HAP-1 (cell line): ENCODE measurements around the gene FERMT3.
"Not testable (repeated sequence)": the region's sequence is repeated elsewhere in the genome, so short reads cannot be mapped to it uniquely, and the experiment has no call there.

Experiments
- DNase-seq, 2 experiments: peaks; one replicate each; pipeline ENCODE4 v3.0.0-alpha.2; 2016 to 2020; ENCODE audit warnings: low spot score in 2 of 2
- H3K27me3 ChIP-seq: fragments of 250-450 bp; sonication (Bioruptor Pico); 2 replicates; pipeline ENCODE4 v1.5.1; 2020; ENCODE audit warnings: low read depth, mild to moderate bottlenecking, moderate library complexity
- H3K36me3 ChIP-seq: fragments of 250-450 bp; sonication (Bioruptor Pico); replicated peaks from 2 replicates; pipeline ENCODE4 v1.5.1; 2020; ENCODE audit warnings: mild to moderate bottlenecking
- H3K4me1 ChIP-seq: fragments of 250-450 bp; sonication (Bioruptor Pico); 2 replicates; pipeline ENCODE4 v1.5.1; 2020; ENCODE audit warnings: mild to moderate bottlenecking
- H3K4me3 ChIP-seq: fragments of 250-450 bp; sonication (Bioruptor Pico); 2 replicates; pipeline ENCODE4 v1.5.1; 2020; ENCODE audit warnings: mild to moderate bottlenecking, moderate library complexity
- H3K9me3 ChIP-seq: fragments of 250-450 bp; sonication (Bioruptor Pico); 2 replicates; pipeline ENCODE4 v1.5.1; 2020; ENCODE audit warnings: mild to moderate bottlenecking, moderate library complexity
- in situ Hi-C: fragments of 300-500 bp; cut with MboI; formaldehyde crosslinking; loops from 3 replicates; pipeline ENCODE4 v1.14.3; 2020; ENCODE audit warnings: low sequenced_read_pairs, inconsistent platforms, mixed read lengths

Gene FERMT3

GRCh38 chr11:64206457-64207255 lies at the start of gene FERMT3:
TSS of gene FERMT3 (plus strand) at chr11:64206721. CDS start at chr11:64207365, 644 bp downstream.
- Histone ChIP-seq H3K4me3 (no peak within 1 kb of the TSS), H3K36me3 (peaks cover 57% of the 10 kb centered on the region), H3K4me1 (no peaks in the 10 kb centered on the region), H3K9me3 (no peaks in the 10 kb centered on the region), H3K27me3 (no peaks in the 10 kb centered on the region)
- no peak for DNase-seq
- in situ Hi-C loops = no loop called here

GRCh38 chr11:64157631-64158394 lies 48.7 kb upstream of the FERMT3 start:
- in situ Hi-C loops = no loop called here
- Histone ChIP-seq H3K4me3 (no peak overlapping the region), H3K9me3 (no peaks in the 10 kb centered on the region), H3K4me1 (no peaks in the 10 kb centered on the region), H3K27me3 (no peaks in the 10 kb centered on the region), H3K36me3 (0 out of 2 replicates have a peak, but pooled peaks cover 3% of the 10 kb centered on the region)
- DNase-seq = no peak

- no peak for DNase-seq
- Histone ChIP-seq H3K4me1 (peaks cover 11% of the 10 kb centered on the region), H3K36me3 (peaks cover 6% of the 10 kb centered on the region), H3K27me3 (no peaks in the 10 kb centered on the region), H3K9me3 (no peaks in the 10 kb centered on the region), H3K4me3 (no peak overlapping the region)
- in situ Hi-C loops = no loop called here
Observed at GRCh38 chr11:64161037-64161436, 45.5 kb upstream of the FERMT3 start.

- H3K9me3 ChIP-seq, H3K27me3 ChIP-seq, in situ Hi-C loops, DNase-seq, H3K36me3 ChIP-seq, H3K4me3 ChIP-seq: not testable (repeated sequence)
- H3K4me1 ChIP-seq = peaks cover 15% of the 10 kb centered on the region
Observed at GRCh38 chr11:64162769-64163168, 43.8 kb upstream of the FERMT3 start.

GRCh38 chr11:64163951-64164350 lies 42.6 kb upstream of the FERMT3 start:
- Histone ChIP-seq H3K4me3 (no peak overlapping the region), H3K36me3 (peaks cover 6% of the 10 kb centered on the region), H3K9me3 (no peaks in the 10 kb centered on the region), H3K27me3 (no peaks in the 10 kb centered on the region), H3K4me1 (peaks cover 15% of the 10 kb centered on the region)
- DNase-seq = no peak
- in situ Hi-C loops = no loop called here

- no peaks in the 10 kb centered on the region for H3K9me3 ChIP-seq
- peak overlapping the region; percentile 52 for H3K4me3 ChIP-seq
- H3K27me3 ChIP-seq = no peaks in the 10 kb centered on the region
- H3K4me1 ChIP-seq = peaks cover 15% of the 10 kb centered on the region
- H3K36me3 ChIP-seq = peaks cover 6% of the 10 kb centered on the region
- in situ Hi-C loops = no loop called here
- peak; percentile 34 to 68 for DNase-seq
Observed at GRCh38 chr11:64164392-64165312, 41.9 kb upstream of the FERMT3 start.

- H3K27me3 ChIP-seq = no peaks in the 10 kb centered on the region
- in situ Hi-C loops = no loop called here
- H3K9me3 ChIP-seq = no peaks in the 10 kb centered on the region
- H3K4me1 ChIP-seq = peaks cover 15% of the 10 kb centered on the region
- H3K36me3 ChIP-seq = peaks cover 6% of the 10 kb centered on the region
- DNase-seq = peak in 1 of 2 experiments; percentile 61
- H3K4me3 ChIP-seq = peak overlapping the region; percentile 52
Observed at GRCh38 chr11:64165481-64165841, 41.1 kb upstream of the FERMT3 start.

- Histone ChIP-seq H3K4me3 (peak within 1 kb of the TSS; percentile 52), H3K27me3 (no peaks in the 10 kb centered on the region), H3K36me3 (peaks cover 6% of the 10 kb centered on the region), H3K9me3 (no peaks in the 10 kb centered on the region), H3K4me1 (peaks cover 15% of the 10 kb centered on the region)
- peak; percentile 86 to 91 for DNase-seq
- in situ Hi-C loops = no loop called here
Observed at GRCh38 chr11:64165842-64166635, 40.5 kb upstream of the FERMT3 start, which contains the start of gene MACROD1. TSS of gene MACROD1 (minus strand) at chr11:64166113. CDS start at chr11:64165994, 119 bp downstream.

- Histone ChIP-seq H3K27me3 (no peaks in the 10 kb centered on the region), H3K36me3 (no peaks in the 10 kb centered on the region), H3K4me3 (no peak overlapping the region), H3K9me3 (no peaks in the 10 kb centered on the region), H3K4me1 (peaks cover 5% of the 10 kb centered on the region; the same call in 1 of the 2 replicates)
- no peak for DNase-seq
- in situ Hi-C loops = no loop called here
Observed at GRCh38 chr11:64170419-64170818, 36.1 kb upstream of the FERMT3 start.

- in situ Hi-C loops = no loop called here
- Histone ChIP-seq H3K9me3 (no peaks in the 10 kb centered on the region), H3K4me3 (no peak overlapping the region), H3K36me3 (no peaks in the 10 kb centered on the region), H3K4me1 (no peaks in the 10 kb centered on the region), H3K27me3 (no peaks in the 10 kb centered on the region)
- no peak for DNase-seq
Observed at GRCh38 chr11:64173616-64174355, 32.7 kb upstream of the FERMT3 start.

- no peak for DNase-seq
Observed at GRCh38 chr11:64176751-64177150, 29.8 kb upstream of the FERMT3 start.

GRCh38 chr11:64178203-64178602 lies 28.3 kb upstream of the FERMT3 start:
- peaks cover 21% of the 10 kb centered on the region for H3K4me1 ChIP-seq
- H3K9me3 ChIP-seq = no peaks in the 10 kb centered on the region
- no peak overlapping the region for H3K4me3 ChIP-seq

More at GRCh38 chr11:64176751-64177150, 29.8 kb upstream of the FERMT3 start:
- no peaks in the 10 kb centered on the region; the same call in 1 of the 2 replicates for H3K36me3 ChIP-seq
- H3K4me1 ChIP-seq = peaks cover 6% of the 10 kb centered on the region
- no peaks in the 10 kb centered on the region for H3K27me3 ChIP-seq
- no peak overlapping the region for H3K4me3 ChIP-seq
- in situ Hi-C loops = no loop called here
- H3K9me3 ChIP-seq = no peaks in the 10 kb centered on the region

More at GRCh38 chr11:64178203-64178602, 28.3 kb upstream of the FERMT3 start:
- Histone ChIP-seq H3K36me3 (peaks cover 5% of the 10 kb centered on the region; the same call in 1 of the 2 replicates), H3K27me3 (no peaks in the 10 kb centered on the region)
- in situ Hi-C loops = no loop called here
- DNase-seq = no peak
